ENCODE measurements around the gene TMPRSS6. TPM values are rescaled to one million over a fixed set of nuclear protein-coding genes. Genes with fewer than 3 reads are reported as not detected.

TMPRSS6 gene
- polyA plus RNA-seq, 3 donors, result 0.17 to 0.21 (median 0.21) TPM

GRCh38 chr22:37018086-37018814 is 91.3 kb downstream of the TMPRSS6 start:
- no peak for DNase-seq (ENCODE audit: low read depth in 3 of 3, low spot score in 2 of 3)

GRCh38 chr22:37017356-37017755 is 92.2 kb downstream of the TMPRSS6 start:
- no peak for DNase-seq (ENCODE audit: low read depth in 3 of 3, low spot score in 2 of 3)

- DNase-seq (ENCODE audit: low read depth in 3 of 3, low spot score in 2 of 3), result no peak
Measured at GRCh38 chr22:37016134-37016910, 93.2 kb downstream of the TMPRSS6 start.

- no peak for DNase-seq (ENCODE audit: low read depth in 3 of 3, low spot score in 2 of 3)
Measured at GRCh38 chr22:37015587-37015878, 94.0 kb downstream of the TMPRSS6 start.

Other genes starting within 250 kb of the TMPRSS6 start
- gene NCF4, start 248.7 kb downstream of the TMPRSS6 start, polyA plus RNA-seq (ENCODE audit: insufficient read length in 3 of 3), result 1 to 10 TPM; 1.5 to 2.2 (median 1.6) TPM
- 1 to 10 TPM; 2.3 to 2.6 (median 2.4) TPM for gene CSF2RB, start 196.1 kb downstream of the TMPRSS6 start, polyA plus RNA-seq (ENCODE audit: insufficient read length in 3 of 3)
- 10 to 100 TPM; 38.6 to 50.3 (median 41.7) TPM for gene TST, start 90.3 kb downstream of the TMPRSS6 start, polyA plus RNA-seq (ENCODE audit: insufficient read length in 3 of 3)
- 10 to 100 TPM; 40.1 to 51.8 (median 45.6) TPM for gene MPST, start 90.0 kb downstream of the TMPRSS6 start, polyA plus RNA-seq (ENCODE audit: insufficient read length in 3 of 3)
- gene KCTD17, start 58.0 kb downstream of the TMPRSS6 start, polyA plus RNA-seq (ENCODE audit: insufficient read length in 3 of 3), result 10 to 100 TPM; 22.6 to 26.7 (median 24.5) TPM
- 1 to 10 TPM in 2 of 3 donors, under 1 TPM in 1; 0.94 to 1.1 (median 1.0) TPM for gene IL2RB, start 40.2 kb upstream of the TMPRSS6 start, polyA plus RNA-seq (ENCODE audit: insufficient read length in 3 of 3)
- 10 to 100 TPM; 25.3 to 29.0 (median 26.2) TPM for gene C1QTNF6, start 78.5 kb upstream of the TMPRSS6 start, polyA plus RNA-seq (ENCODE audit: insufficient read length in 3 of 3)
- gene SSTR3, start 102.8 kb upstream of the TMPRSS6 start, polyA plus RNA-seq (ENCODE audit: insufficient read length in 3 of 3), result 1 to 10 TPM in 1 of 3 donors, under 1 TPM in 2; 0.79 to 1.2 (median 0.83) TPM
- 1 to 10 TPM; 5.7 to 6.9 (median 5.9) TPM for gene RAC2, start 134.6 kb upstream of the TMPRSS6 start, polyA plus RNA-seq (ENCODE audit: insufficient read length in 3 of 3)
- 1 to 10 TPM; 2.4 to 3.0 (median 2.8) TPM for gene CYTH4, start 172.8 kb upstream of the TMPRSS6 start, polyA plus RNA-seq (ENCODE audit: insufficient read length in 3 of 3)